HG03135 (cell line): Measurements from ENCODE around the gene FCHSD1.

Source experiments
- ATAC-seq: cut with Tn5 transposase; IDR thresholded peaks from one replicate; pipeline ENCODE4 v1.9.1; 2021; ENCODE audit warnings: mild to moderate bottlenecking, moderate library complexity; ENCODE audit not compliant: unreplicated experiment

Gene FCHSD1

GRCh38 chr5:141672841-141673813 is 21.9 kb upstream of the FCHSD1 start:
- ATAC-seq, result no peak

GRCh38 chr5:141672071-141672840 is 21.0 kb upstream of the FCHSD1 start:
- ATAC-seq, result no peak

- no peak for ATAC-seq
Measured at GRCh38 chr5:141669520-141669919, 18.3 kb upstream of the FCHSD1 start.

- no peak for ATAC-seq
Measured at GRCh38 chr5:141668601-141669265, 17.5 kb upstream of the FCHSD1 start.

GRCh38 chr5:141665995-141666940 is 15.1 kb upstream of the FCHSD1 start:
- no peak for ATAC-seq

GRCh38 chr5:141664733-141665461 is 13.7 kb upstream of the FCHSD1 start:
- ATAC-seq, result peak; percentile 87

- ATAC-seq, result no peak
Measured at GRCh38 chr5:141663506-141663905, 12.3 kb upstream of the FCHSD1 start.

- no peak for ATAC-seq
Measured at GRCh38 chr5:141662028-141662427, 10.8 kb upstream of the FCHSD1 start.

GRCh38 chr5:141657937-141658545 is 6.8 kb upstream of the FCHSD1 start:
- no peak for ATAC-seq

GRCh38 chr5:141657404-141657803 is 6.2 kb upstream of the FCHSD1 start:
- ATAC-seq, result no peak

- ATAC-seq, result no peak
Measured at GRCh38 chr5:141656396-141656795, 5.2 kb upstream of the FCHSD1 start.

- ATAC-seq, result no peak
Measured at GRCh38 chr5:141655020-141655419, 3.8 kb upstream of the FCHSD1 start.

- no peak for ATAC-seq
Measured at GRCh38 chr5:141654298-141654697, 3.1 kb upstream of the FCHSD1 start.

GRCh38 chr5:141651728-141652105 is 499 bp upstream of the FCHSD1 start:
- ATAC-seq, result no peak

GRCh38 chr5:141649972-141650371 is 1.2 kb downstream of the FCHSD1 start:
- ATAC-seq, result no peak

GRCh38 chr5:141649056-141649688 is 2.0 kb downstream of the FCHSD1 start:
- ATAC-seq, result no peak

- no peak for ATAC-seq
Measured at GRCh38 chr5:141647851-141648250, 3.4 kb downstream of the FCHSD1 start.

GRCh38 chr5:141647242-141647641 is 4.0 kb downstream of the FCHSD1 start:
- no peak for ATAC-seq

- ATAC-seq, result no peak
Measured at GRCh38 chr5:141646026-141646425, 5.2 kb downstream of the FCHSD1 start.
